HL-60/S4 (cell line): ENCODE measurements around the gene CCN5.

Experiments
- in situ Hi-C: fragments of 300-500 bp; cut with MboI; formaldehyde crosslinking; loops from 2 replicates; pipeline ENCODE4 v1.14.3; 2022; ENCODE audit warnings: low sequenced_read_pairs

CCN5 gene

GRCh38 chr20:44714102-44714700 lies 968 bp upstream of the CCN5 start:
- in situ Hi-C loops: loop anchor here (5.0 kb wide), 1 partner anchor 52 kb away; no protein-coding TSS in a partner anchor

- in situ Hi-C loops: no loop called here
Observed at GRCh38 chr20:44715499-44716308, 535 bp downstream of the CCN5 start.

GRCh38 chr20:44716309-44717106 lies 1.3 kb downstream of the CCN5 start:
- in situ Hi-C loops: no loop called here

GRCh38 chr20:44717986-44718385 lies 2.8 kb downstream of the CCN5 start:
- in situ Hi-C loops: no loop called here

GRCh38 chr20:44719841-44720240 lies 4.7 kb downstream of the CCN5 start:
- in situ Hi-C loops: no loop called here

GRCh38 chr20:44720621-44720996 lies 5.4 kb downstream of the CCN5 start:
- in situ Hi-C loops: no loop called here

- in situ Hi-C loops: no loop called here
Observed at GRCh38 chr20:44720997-44721784, 6.0 kb downstream of the CCN5 start.

GRCh38 chr20:44721785-44722054 lies 6.6 kb downstream of the CCN5 start:
- in situ Hi-C loops: no loop called here

- in situ Hi-C loops: no loop called here
Observed at GRCh38 chr20:44722990-44723389, 7.8 kb downstream of the CCN5 start.

- in situ Hi-C loops: no loop called here
Observed at GRCh38 chr20:44723391-44723790, 8.2 kb downstream of the CCN5 start.

GRCh38 chr20:44723798-44724362 lies 8.7 kb downstream of the CCN5 start:
- in situ Hi-C loops: no loop called here

- in situ Hi-C loops: no loop called here
Observed at GRCh38 chr20:44724423-44725091, 9.4 kb downstream of the CCN5 start.

- in situ Hi-C loops: no loop called here
Observed at GRCh38 chr20:44725837-44726236, 10.7 kb downstream of the CCN5 start.

GRCh38 chr20:44727039-44727438 lies 11.9 kb downstream of the CCN5 start:
- in situ Hi-C loops: no loop called here

GRCh38 chr20:44727651-44728050 lies 12.5 kb downstream of the CCN5 start:
- in situ Hi-C loops: no loop called here

GRCh38 chr20:44728801-44729443 lies 13.8 kb downstream of the CCN5 start:
- in situ Hi-C loops: no loop called here

- in situ Hi-C loops: loop anchor here (5.0 kb wide), 1 partner anchor 48 kb away; no protein-coding TSS in a partner anchor
Observed at GRCh38 chr20:44730441-44730840, 15.3 kb downstream of the CCN5 start.

GRCh38 chr20:44731657-44732056 lies 16.5 kb downstream of the CCN5 start:
- in situ Hi-C loops: loop anchor here (5.0 kb wide), 1 partner anchor 49 kb away; no protein-coding TSS in a partner anchor

GRCh38 chr20:44732327-44732726 lies 17.2 kb downstream of the CCN5 start:
- in situ Hi-C loops: loop anchor here (5.0 kb wide), 1 partner anchor 50 kb away; no protein-coding TSS in a partner anchor
